Stimulated activated CD4-positive, alpha-beta T cell treated with anti-CD3 and anti-CD28 coated beads, Interleukin-12 subunit alpha, Interleukin-12 subunit beta, amount 100 ng/mL, for 4 hours (primary cell): ENCODE measurements around the gene ENTPD1.
"Not testable (repeated sequence)": the region's sequence is repeated elsewhere in the genome, so short reads cannot be mapped to it uniquely, and the experiment has no call there.

ENCODE experiments used
- DNase-seq: peaks from one replicate; pipeline ENCODE4 v3.0.0-alpha.2; 2020

ENTPD1 gene

GRCh38 chr10:95798096-95798855, 42.3 kb downstream of the ENTPD1 start:
- DNase-seq, result no peak

DNA sequence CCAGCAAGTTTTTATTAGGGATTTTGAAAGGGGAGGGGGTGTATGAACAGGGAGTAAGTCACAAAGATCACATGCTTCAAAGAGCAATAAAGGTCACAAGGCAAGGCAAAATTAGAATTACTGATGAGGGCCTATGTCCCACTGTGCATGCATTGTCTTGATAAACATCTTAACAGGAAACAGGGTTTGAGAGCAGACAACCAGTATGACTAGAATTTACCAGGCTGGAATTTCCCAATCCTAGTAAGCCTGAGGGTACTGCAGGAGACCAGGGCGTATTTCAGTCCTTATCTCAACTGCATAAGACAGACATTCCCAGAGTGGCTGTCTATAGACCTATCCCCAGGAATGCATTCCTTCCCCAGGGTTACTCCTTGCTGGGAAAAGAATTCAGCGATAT, 44.3 kb downstream of the ENTPD1 start:
- not testable (repeated sequence) for DNase-seq

DNA sequence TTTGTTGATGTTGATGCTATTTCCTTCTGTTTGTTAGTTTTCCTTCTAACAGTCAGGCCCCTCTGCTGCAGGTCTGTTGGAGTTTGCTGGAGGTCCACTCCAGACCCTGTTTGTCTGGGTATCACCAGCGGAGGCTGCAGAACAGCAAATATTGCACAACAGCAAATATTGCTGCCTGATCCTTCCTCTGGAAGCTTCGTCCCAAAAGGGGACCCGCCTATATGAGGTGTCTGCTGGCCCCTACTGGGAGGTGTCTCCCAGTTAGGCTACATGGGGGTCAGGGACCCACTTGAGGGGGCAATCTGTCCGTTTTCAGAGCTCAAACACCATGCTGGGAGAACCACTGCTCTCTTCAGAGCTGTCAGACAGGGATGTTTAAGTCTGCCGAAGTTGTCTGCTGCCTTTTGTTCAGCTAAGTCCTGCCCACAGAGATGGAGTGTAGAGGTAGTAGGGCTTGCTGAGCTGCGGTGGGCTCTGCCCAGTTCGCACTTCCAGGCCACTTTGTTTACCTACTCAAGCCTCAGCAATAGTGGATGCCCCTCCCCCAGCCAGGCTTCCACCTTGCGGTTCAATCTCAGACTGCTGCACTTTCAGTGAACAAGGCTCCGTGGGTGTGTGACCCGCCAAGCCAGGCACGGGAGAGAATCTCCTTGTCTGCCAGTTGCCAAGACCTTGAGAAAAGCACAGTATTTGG, 50.9 kb downstream of the ENTPD1 start:
- DNase-seq, result not testable (repeated sequence)

DNA sequence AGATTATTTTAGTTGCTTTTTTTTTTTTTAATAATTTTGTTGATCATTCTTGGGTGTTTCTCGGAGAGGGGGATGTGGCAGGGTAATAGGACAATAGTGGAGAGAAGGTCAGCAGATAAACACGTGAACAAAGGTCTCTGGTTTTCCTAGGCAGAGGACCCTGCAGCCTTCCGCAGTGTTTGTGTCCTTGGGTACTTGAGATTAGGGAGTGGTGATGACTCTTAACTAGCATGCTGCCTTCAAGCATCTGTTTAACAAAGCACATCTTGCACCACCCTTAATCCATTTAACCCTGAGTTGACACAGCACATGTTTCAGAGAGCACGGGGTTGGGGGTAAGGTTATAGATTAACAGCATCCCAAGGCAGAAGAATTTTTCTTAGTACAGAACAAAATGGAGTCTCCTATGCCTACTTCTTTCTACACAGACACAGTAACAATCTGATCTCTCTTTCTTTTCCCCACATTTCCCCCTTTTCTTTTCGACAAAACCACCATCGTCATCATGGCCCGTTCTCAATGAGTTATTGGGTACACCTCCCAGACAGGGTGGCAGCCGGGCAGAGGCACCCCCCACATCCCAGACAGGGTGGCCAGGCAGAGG, 52.8 kb downstream of the ENTPD1 start:
- DNase-seq, result not testable (repeated sequence)

GRCh38 chr10:95809370-95810197, 53.6 kb downstream of the ENTPD1 start:
- DNase-seq, result no peak

DNA sequence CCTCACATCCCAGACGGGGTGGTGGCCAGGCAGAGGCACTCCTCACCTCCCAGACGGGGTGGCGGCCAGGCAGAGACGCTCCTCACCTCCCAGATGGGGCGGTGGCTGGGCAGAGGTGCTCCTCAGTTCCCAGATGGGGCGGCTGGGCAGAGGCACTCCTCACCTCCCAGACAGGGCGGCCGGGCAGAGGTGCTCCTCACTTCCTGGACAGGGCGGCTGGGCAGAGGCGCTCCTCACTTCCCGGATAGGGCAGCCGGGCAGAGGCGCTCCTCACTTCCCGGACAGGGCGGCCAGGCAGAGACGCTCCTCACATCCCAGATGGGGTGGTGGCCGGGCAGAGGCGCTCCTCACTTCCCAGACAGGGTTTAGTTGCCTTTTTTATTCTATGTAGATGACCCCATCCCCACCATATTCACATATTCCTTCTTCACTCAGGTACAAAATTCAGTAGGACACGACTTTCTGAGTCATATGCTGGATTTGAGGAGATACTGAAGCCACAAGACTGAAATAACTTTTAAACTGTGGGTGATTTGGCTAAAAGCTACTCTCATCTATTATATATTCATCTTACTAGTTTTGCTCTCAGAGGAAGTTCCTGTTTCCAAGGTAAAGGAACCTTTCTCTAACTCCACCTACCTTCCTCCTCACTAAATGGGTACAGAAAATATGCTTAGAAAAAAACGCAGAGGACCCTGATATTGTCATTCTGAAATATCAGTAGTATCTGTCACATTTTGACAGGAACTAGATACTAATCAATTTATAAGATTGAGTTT, 54.4 kb downstream of the ENTPD1 start:
- DNase-seq, result no peak

- no peak for DNase-seq
Observed at GRCh38 chr10:95813054-95813685, 57.2 kb downstream of the ENTPD1 start.

- no peak for DNase-seq
Observed at GRCh38 chr10:95814011-95814727, 58.2 kb downstream of the ENTPD1 start.

GRCh38 chr10:95815133-95815532, 59.2 kb downstream of the ENTPD1 start:
- no peak for DNase-seq

GRCh38 chr10:95815701-95816240, 59.8 kb downstream of the ENTPD1 start:
- DNase-seq, result no peak

- DNase-seq, result no peak
Observed at GRCh38 chr10:95818010-95818409, 62.0 kb downstream of the ENTPD1 start.

GRCh38 chr10:95818668-95819067, 62.7 kb downstream of the ENTPD1 start:
- DNase-seq, result no peak

- no peak for DNase-seq
Observed at GRCh38 chr10:95819620-95820329, 63.8 kb downstream of the ENTPD1 start.

DNA sequence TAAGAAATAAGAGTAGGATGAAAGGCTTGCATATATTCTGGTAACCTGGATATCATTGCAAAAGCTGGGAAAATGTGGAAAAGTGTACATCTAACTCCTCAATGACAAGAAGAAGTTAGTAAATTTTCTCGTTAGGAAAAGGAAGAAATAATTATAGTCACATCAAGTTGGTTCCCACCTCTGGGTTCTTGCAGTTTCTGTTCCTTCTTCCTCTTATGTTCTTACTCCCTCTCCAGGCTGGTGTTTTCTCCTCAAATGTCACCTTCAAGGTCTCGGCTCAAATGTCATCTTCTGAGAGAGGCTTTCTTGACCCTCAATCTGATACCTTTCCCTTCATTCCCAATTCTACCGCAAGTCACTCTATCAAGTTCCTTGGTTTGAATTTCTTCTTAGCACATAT, 64.4 kb downstream of the ENTPD1 start:
- DNase-seq, result no peak

DNA sequence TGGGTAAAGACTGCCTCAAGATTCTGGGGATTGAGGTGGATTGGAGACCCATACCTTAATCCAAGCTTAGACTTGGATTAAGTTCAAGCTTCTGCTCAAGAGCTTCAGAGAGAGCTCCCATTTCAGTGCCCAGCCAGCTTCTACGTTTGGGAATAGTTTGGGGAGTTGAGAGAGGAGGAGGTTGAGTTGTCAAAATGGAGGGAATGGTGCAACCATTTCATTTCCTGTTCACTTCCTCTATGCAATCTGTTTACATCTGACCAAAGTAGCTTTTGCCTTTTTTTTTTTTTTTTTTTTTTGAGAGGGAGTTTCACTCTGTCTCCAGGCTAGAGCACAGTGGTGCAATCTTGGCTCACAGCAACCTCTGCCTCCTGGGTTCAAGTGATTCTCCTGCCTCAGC, 65.8 kb downstream of the ENTPD1 start:
- no peak for DNase-seq

GRCh38 chr10:95830044-95830443, 74.1 kb downstream of the ENTPD1 start:
- no peak for DNase-seq

- DNase-seq, result no peak
Observed at GRCh38 chr10:95831076-95831475, 75.1 kb downstream of the ENTPD1 start.

GRCh38 chr10:95831515-95831914, 75.6 kb downstream of the ENTPD1 start:
- no peak for DNase-seq

- DNase-seq, result no peak
Observed at GRCh38 chr10:95832216-95833041, 76.5 kb downstream of the ENTPD1 start.
